ENCODE data around the gene TMEM18.
"Not testable (repeated sequence)": the region's sequence is repeated elsewhere in the genome, so short reads cannot be mapped to it uniquely, and the experiment has no call there.

TMEM18 gene

DNA sequence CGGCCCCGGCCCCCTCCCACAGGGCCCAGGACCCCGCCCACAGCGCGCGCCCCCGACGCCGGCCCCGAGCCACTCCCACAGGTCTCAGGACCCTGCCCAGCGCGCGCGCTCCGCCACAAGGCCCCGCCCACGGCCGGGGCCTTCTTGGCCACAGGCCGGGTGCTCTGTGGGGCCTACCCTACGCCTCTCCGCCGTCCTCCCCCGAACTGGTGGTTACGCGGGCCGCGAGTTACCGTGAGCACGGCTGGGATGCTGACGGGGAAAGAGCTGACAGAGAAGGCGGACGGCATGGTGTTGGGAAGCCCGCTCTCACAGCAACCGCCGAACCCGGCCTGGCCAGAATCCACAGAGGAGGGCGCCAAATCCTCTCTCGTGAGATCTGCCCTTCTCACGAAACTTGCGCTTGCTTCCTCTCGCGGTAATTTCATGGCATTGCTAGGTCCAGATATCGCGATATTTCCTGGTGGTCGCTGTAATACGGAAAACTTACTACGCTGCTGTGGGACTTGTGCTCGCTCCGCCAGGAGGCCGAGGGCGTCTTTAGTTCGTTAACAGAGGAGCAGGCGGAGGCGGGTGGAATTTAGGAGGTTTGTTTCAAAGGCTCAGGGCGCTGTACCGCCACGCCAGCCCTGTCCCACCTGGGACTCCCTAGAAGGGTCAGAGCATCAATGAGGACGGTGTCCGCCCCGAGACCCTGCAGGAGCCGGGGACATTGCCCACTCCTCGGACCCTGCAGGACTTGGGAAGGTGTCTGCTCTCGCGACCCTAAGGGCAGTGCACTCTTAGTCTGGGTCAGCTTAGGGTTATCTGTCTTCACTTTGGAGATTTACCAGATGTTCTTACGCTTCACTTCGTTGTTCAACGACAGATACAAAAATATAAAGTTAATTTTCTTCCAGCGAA lies at the start of gene TMEM18:
TMEM18 (minus strand) TSS at position 351 of the 903 bp plus-strand sequence; CDS start at position 290, 61 bp downstream.
- peak; percentile 94 for DNase-seq (ENCODE audit: low read depth)

DNA sequence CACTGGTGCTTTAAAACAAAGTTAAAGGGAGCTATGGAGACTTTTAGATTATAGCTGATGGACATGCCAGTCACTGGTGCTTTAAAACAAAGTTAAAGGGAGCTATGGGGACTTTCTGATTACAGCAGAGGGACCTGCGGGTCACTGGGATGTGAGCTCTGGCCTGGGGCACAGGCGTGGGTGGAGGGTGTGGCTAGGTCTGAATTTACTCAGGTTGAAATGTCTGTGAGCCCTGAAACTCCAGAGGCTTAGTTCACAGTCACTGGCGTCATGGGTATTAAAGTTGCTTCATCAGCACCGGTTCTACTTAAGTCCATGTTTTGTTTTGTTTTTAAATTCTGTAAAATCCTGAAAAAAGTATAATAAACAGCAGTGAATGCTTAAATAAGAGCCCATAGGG lies 49.0 kb upstream of the TMEM18 start:
- DNase-seq (ENCODE audit: low read depth) = no peak

DNA sequence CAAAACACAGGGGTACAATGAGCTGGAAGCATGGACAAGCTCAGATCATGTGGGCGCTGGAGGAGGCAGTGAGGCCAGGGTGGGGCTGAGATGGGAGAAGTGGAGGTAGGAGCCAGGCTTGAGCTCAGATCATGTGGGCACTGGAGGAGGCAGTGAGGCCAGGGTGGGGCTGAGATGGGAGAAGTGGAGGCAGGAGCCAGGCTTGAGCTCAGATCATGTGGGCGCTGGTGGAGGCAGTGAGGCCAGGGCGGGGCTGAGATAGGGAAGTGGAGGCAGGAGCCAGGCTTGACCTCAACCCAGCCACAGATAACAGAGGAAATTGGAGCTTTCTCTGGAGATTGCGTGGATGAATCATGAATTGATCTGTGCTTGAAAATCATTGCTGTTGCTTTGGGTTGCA lies 48.3 kb upstream of the TMEM18 start:
- DNase-seq (ENCODE audit: low read depth) = no peak

DNA sequence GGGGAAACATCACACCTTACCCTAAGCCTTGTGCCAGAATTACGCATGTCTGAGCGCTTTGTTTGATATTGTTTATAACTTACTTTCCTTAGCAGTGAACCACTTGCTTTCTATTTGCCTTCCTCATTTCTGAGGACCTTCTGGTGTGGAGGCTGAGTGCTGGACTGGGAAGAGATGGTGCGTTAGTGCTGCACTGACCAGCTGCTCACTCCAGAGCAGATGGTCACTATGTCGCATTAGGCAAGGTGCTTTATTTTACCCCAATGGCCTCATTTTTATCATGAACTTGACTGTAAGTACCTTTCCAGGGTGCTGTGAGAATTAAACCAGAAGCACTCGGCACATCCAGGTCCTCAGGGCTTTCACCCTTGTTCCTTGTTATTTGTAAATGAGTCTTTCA lies 46.6 kb upstream of the TMEM18 start:
- no peak for DNase-seq (ENCODE audit: low read depth)

DNA sequence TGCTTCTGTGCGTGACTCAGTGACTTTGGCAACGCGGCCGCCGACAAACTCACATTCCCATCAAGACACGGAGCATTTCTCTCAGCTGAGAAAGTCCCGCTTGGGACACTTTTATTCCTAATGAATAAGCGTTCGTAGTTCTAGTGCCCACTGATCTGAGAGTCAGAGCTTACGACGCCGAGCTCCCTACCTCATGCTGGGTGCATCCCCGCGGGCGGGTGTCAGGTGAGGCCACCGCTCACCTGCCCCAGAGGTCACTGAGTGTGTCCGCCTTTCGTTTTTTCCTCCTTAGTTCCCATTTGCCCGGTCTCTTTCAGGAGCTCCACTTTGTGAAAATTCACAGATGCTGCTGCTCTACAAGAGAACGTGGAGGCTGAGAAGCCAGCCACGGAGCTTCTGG lies 43.6 kb upstream of the TMEM18 start:
- no peak for DNase-seq (ENCODE audit: low read depth)

DNA sequence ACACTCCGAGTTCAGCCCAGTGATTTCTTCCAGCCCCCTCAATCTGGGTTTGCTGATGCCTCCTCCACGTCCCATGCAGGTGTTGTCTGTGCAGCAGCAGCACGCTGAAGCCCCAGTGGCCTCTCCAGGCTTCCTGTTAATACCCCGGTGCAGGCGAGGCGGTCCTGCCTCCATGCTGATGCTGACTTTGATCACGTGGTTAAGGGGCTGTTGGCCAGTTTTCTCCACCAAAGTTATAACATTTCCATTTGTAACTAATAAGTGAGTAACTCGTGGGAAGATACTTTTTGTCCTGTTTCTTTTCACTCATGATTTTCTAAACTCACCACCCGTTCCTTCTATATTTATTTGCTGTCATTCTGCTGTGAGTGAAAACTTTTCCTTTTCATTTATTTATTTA lies 42.5 kb upstream of the TMEM18 start:
- no peak for DNase-seq (ENCODE audit: low read depth)

DNA sequence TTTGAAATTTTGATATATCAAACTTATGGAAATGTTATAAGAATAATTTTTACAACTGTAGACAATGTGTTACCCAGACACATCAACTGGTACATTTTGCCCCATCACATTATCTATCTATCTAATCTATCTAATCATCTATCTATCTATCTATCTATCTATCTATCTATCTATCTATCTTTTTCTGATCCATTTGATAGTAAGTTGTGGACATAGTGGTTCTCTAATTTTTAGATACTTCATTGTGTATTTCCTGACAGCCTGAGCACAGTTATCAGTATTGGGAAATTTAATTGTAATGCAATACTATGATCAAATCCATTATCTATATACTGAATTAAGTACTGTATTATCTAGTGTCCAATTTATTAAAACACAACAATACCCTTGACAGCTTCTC lies 42.0 kb upstream of the TMEM18 start:
- DNase-seq (ENCODE audit: low read depth) = no peak

DNA sequence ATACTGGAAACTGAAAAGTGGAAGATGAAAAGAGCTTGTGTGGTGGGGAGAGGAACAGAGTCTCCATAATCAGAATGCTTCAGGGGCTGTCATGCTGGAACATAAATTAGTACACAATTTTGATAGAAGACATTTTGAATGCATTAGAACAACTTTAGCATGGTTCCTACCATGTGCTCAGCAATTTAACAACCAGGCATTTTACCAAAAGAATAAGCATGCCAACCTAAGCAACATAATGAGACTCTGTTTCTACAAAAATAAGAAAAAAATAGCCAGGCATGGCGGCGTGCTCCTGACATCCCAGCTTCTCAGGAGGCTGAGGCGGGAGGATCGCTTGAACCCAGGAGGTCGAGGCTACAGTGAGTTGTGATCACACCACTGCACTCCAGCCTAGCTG lies 40.5 kb upstream of the TMEM18 start:
- no peak for DNase-seq (ENCODE audit: low read depth)

DNA sequence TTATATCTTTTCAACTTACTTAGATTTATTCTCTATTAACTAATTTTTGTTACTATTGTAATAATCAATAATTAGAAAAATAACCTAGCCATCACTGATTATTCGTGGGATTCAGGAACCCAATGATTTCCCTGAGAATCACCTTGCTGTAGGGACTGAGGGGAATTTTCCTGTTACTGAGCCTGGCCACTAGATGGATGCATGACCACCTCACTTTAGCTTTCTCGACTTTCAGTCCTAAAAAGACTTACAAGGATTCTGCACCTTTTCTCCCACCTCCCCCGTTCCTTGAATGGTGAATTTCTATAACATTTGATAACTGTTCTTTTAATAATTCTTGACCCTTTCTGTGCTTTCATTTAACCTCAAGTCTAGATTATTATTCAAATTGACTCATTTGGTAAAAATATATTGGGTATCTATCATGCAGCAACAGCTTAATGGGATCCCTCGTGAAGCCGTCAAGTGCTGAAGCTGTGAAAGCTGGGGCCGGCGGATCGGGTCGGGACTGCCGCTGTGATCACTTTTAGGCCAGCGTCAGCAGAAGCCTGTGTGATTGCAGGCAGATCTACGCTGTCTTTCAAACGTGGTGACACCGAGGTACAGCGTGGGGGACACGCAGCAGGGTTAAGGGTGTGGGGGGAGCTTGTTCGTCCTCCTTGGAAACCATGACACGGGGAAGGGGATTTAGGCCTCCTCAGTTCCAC lies 38.8 kb upstream of the TMEM18 start:
- DNase-seq (ENCODE audit: low read depth) = no peak

DNA sequence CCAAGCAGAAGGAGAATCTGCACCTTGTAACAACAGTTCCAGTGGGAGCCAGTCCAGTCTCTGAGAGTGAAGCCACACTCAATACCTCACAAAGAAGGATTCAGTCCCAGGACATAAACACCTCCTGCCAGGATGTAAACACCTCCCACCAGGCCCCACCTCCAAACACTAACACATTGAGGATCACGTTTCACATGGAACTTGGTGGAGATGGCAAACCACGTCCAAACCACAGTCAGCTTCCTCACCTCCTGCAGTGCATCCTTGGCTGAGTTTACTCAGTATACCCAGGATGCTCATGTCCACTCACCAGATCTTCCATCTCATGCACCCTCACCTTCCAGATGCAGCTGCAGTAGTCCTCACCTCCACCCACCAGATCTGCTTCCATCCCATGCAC lies 37.8 kb upstream of the TMEM18 start:
- no peak for DNase-seq (ENCODE audit: low read depth)

DNA sequence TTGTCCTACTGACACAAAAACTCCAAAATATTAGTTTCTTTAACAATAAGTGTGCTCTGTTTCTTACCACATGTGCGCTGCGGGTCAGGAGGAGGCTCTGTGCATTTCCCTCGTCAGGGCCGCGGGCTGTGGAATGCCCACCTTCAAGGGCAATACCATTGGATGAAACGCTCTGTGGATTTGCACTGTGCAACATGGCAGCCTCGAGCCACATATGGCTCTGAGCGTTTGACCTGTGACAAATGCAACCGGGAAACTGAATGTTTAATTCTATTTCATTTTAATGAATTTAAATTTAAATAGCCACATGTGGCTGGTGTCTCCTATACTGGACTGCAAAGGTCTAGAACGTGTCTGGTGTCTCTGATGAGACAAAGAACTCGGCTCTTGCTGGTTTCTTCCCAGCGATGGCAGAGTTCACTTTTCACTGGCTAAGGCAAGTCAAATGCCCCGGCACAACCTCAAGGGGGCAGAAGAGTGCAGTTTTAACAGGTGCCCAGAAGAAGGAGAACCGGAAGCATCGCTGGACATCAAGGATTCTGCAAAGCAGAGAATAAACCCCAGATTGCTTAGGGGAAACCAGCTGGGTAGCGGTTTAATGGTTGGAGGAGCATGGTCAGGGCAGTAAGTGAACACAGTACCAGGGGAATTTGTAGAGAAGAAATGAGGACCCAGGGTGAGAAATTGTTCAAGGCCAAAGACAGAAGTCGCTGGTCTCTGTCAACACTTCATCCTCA lies 37.0 kb upstream of the TMEM18 start:
- DNase-seq (ENCODE audit: low read depth) = no peak

DNA sequence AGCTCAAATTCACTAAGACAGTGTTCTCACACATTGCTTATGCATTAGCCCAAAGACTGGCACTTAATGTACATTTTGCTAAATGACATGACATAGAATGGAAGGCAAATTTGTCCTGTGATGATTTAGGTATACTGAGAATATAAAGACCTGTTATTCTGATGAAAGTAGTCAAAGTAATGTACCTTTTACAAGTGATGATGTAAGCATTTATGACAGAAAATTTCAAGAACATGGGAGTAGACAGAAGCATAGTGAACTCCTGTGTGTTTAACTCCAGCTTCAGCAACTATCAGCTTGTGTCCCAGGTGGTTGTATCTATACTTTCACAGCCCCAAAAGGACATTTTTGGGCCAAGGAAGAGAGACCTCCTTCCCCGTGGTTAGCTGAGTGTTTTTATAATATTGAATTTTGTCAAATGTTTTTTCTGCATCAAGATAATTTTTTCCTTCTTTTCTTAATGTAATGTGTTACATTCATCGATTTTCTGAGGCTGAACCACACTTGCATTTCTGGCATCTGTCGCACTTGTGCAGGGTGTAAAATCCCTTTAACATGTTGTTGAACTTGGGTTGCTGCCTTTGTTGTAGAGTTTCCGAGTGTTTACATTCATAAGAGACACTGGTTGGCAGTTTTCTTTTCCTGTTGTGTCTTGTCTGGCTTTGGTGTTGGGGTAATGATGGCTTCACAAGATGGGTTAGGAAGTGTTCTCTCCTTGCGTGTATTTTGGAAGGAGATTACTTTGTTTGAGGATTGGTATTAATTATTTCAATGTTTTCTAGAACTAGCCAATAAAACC lies 33.9 kb upstream of the TMEM18 start:
- no peak for DNase-seq (ENCODE audit: low read depth)

DNA sequence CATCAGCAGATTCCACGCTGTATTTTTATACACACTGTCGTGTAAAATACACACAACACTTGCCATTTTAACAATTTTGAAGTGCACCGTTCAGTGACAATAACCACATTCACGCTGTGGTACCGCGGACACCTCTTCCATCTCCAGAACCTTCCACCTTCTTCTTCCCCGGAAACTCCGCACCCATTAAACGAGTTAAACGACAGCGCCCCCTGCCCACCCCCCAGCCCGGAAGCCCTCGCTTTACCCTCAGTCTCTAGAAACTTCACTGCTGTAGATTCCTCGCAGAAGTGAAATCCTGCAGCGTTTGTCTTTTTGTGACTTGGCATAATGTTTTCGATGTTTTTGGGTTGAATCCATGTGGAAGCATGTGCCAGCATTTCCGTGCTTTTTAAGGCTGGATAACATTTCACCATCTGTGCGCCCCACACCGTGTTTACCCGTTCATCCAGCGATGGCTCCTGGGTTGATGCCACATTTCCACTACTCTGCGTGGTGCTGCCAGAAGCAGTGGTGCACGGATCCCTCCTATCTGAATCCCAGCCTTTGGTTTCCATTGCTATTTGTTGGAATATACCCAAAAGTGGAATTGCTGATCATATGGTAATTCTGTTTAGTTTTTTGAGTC lies 32.0 kb upstream of the TMEM18 start:
- DNase-seq (ENCODE audit: low read depth) = no peak

DNA sequence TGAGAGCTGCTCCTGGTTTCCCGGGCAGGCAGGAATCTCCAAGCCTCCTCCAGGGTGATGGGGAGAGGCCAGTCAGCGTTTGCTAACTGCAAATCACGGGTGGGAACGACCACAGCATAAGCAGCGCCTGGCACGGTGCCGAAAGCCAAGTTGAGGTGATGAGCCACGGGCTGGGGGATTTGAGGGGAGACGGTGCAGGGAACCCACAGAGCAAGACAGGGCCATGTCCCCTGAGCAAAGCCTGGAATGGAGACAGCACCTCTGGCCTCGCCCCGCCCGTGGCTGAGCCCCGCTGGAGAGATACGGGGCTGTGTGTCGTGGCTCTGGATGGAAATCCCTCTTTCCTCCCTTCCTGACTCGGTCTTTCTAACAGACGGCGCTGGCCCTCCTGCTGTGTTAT lies 31.5 kb upstream of the TMEM18 start:
- DNase-seq (ENCODE audit: low read depth) = no peak

DNA sequence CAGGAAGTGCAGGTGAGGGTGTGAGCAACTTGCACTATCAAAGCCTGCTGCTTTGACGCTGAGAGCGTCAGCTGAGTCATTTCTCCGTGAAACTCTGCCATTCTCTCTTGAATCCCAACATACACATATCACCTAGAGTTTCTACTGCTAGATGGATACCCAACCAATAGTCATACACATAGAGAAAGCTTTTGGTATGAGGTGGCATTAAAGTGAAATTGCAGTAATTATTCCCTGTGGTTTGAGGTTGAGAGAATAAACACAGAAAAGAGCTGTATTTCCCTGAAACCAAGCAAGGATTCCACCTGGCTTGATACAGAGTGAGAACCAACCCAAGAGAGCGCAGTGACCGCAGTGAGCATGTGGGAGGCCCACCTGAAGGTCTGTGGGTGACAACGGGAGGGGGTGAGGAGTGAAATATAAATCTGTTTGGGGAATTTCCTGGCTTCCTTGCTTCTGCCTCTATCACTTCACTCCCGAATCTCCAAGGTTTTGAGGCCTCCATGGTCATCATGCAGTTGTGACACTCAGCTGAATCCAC lies 28.8 kb upstream of the TMEM18 start:
- no peak for DNase-seq (ENCODE audit: low read depth)

DNA sequence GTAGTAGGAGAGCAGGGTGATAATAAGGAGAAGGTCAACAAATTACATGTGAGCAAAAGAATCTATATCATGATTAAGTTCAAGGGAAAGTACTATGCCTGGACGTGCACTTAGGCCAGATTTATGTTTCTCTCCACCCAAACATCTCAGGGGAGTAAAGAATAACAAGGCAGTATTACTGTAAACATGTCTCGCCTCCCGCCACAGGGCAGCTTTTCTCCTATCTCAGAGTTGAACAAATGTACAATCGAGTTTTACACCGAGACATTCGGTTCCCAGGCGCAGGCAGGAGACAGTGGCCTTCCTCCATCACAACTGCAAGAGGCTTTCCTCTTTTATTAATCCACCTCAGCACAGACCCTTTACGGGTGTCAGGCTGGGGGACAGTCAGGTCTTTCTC lies 25.6 kb upstream of the TMEM18 start:
- DNase-seq (ENCODE audit: low read depth) = not testable (repeated sequence)

DNA sequence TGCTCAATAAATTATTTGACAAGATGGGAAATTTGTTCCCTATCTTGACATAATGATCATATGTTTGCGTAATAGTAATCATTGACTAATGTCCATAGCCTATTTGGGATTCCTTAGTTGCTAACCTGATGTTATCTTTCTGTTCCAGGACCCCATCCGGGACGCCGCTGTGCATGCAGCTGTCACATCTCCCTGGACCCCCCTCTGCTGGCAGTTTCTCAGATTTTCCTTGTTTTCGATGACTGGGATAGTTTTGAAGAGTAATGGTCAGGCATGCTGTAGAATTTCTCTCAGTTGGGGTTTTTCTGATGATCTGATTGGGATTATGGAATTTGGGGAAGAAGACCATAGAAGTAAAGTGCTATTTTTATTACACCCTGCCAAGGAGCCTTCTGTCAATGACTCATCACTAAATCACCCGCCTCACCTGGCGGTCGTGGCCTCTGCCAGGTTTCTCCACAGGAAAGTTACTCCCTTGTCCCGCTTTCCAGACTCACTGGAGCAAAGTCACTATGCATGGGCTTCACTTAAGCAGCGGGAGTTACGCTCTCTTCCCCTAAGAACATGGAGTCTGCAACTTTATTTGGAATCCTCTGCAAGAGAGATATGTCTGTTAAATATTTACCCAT lies 19.9 kb upstream of the TMEM18 start:
- no peak for DNase-seq (ENCODE audit: low read depth)

DNA sequence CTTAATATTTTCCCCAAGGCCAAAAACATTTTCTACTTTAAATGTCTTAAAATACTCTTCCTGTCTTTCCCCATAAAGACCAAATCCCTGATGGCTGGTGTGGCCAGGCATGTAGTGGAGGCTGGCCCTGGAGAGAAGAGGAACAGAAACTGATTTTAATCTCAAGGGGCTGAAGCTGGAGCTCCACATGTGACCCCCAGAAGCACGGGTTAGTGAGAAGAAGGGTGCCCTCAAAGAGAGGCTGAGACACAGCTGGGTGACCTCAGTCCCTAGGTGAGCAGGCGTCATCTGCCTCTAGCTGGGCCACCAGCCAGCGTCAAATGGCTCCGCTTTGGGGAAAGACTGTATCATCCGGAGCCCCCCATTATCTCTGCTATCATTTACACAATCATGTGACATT lies 19.3 kb upstream of the TMEM18 start:
- no peak for DNase-seq (ENCODE audit: low read depth)

DNA sequence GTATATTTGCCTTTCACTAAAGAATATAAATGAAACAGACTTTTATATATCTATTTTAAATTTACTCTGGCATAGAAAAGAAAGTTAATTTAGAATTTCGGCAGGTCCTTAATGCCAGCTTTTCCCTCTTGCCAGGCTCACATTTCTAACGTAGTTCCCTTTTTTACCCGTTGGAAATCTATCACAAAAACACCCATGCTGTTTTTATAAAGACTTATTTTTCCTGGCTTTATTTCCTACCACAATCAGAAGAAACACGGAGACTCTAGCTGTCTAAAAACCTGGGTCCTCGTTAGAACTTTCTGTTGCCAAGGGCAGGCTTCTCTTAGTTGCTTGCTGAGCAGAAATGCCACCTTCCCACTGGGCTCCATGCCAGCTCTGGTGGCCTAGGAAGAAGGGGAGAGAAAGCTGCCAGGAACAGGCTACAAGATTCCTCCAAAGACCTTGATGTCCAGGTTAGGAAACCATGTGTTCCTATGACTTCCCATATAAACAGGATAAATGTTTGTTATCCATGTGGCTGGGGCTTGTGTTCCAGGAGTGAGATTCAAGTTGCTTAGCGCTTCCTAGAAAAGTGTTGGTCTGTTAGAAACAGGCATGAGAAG lies 17.8 kb upstream of the TMEM18 start:
- DNase-seq (ENCODE audit: low read depth) = no peak

DNA sequence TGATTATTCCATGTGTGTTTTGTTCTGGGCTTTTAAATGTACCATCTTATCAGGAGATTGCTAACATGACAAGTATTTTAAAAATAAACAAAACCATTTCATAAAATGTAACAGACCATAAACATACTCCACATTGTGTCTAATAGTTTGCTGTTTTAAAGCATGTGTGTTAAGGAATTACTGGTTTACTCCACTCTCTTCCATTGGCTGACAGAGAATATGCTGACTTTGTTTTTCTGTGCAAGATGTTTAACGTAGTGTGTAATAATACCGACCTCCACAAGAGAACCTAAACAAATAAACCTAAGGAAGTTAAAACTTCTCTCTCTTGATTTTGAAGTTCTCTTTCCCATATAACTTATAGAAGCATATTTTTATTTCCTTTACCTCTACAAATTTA lies 17.0 kb upstream of the TMEM18 start:
- DNase-seq (ENCODE audit: low read depth) = no peak

Measured in stimulated activated CD4-positive, alpha-beta T cell treated with anti-CD3 and anti-CD28 coated beads, Interleukin-2, amount 100 ng/mL, for 4 hours (primary cell).